HG03135 (cell line): ENCODE data around the gene CFAP20DC.
"Not testable (repeated sequence)": the region's sequence is repeated elsewhere in the genome, so short reads cannot be mapped to it uniquely, and the experiment has no call there.

Experiments
- ATAC-seq: cut with Tn5 transposase; IDR thresholded peaks from one replicate; pipeline ENCODE4 v1.9.1; 2021; ENCODE audit warnings: mild to moderate bottlenecking, moderate library complexity; ENCODE audit not compliant: unreplicated experiment

CFAP20DC gene

GRCh38 chr3:59023612-59024011 is 26.2 kb downstream of the CFAP20DC start:
- no peak for ATAC-seq

- ATAC-seq: no peak
These were observed 32.2 kb downstream of the CFAP20DC start for GRCh38 chr3:59017617-59017984.

GRCh38 chr3:59016930-59017616 is 32.8 kb downstream of the CFAP20DC start:
- no peak for ATAC-seq

- ATAC-seq: no peak
These were observed 36.2 kb downstream of the CFAP20DC start for GRCh38 chr3:59013611-59014010.

- no peak for ATAC-seq
These were observed 42.9 kb downstream of the CFAP20DC start for GRCh38 chr3:59006634-59007517.

GRCh38 chr3:59001675-59002074 is 48.1 kb downstream of the CFAP20DC start:
- ATAC-seq: no peak

GRCh38 chr3:58999774-59000160 is 50.1 kb downstream of the CFAP20DC start:
- no peak for ATAC-seq

- no peak for ATAC-seq
These were observed 50.6 kb downstream of the CFAP20DC start for GRCh38 chr3:58999134-58999773.

- ATAC-seq: no peak
These were observed 51.2 kb downstream of the CFAP20DC start for GRCh38 chr3:58998476-58999117.

- ATAC-seq: no peak
These were observed 53.1 kb downstream of the CFAP20DC start for GRCh38 chr3:58996730-58997129.

GRCh38 chr3:58994746-58995330 is 55.0 kb downstream of the CFAP20DC start:
- ATAC-seq: no peak

GRCh38 chr3:58993547-58993946 is 56.3 kb downstream of the CFAP20DC start:
- ATAC-seq: no peak

GRCh38 chr3:58991623-58992022 is 58.2 kb downstream of the CFAP20DC start:
- ATAC-seq: no peak

GRCh38 chr3:58991026-58991425 is 58.8 kb downstream of the CFAP20DC start:
- no peak for ATAC-seq

- ATAC-seq: no peak
These were observed 59.9 kb downstream of the CFAP20DC start for GRCh38 chr3:58989955-58990354.

- ATAC-seq: no peak
These were observed 60.7 kb downstream of the CFAP20DC start for GRCh38 chr3:58989163-58989562.

- no peak for ATAC-seq
These were observed 61.8 kb downstream of the CFAP20DC start for GRCh38 chr3:58988041-58988440.

- no peak for ATAC-seq
These were observed 63.2 kb downstream of the CFAP20DC start for GRCh38 chr3:58986654-58987053.

- no peak for ATAC-seq
These were observed 70.0 kb downstream of the CFAP20DC start for GRCh38 chr3:58979840-58980239.

- no peak for ATAC-seq
These were observed 76.0 kb downstream of the CFAP20DC start for GRCh38 chr3:58973796-58974195.

- not testable (repeated sequence) for ATAC-seq
These were observed 82.0 kb downstream of the CFAP20DC start for GRCh38 chr3:58967866-58968265.
